ENCODE results near the gene LARP4B. TPM values are rescaled to one million over a fixed set of nuclear protein-coding genes. Genes with fewer than 3 reads are reported as not detected.

The LARP4B gene
- total RNA-seq, 4 donors from 2014 or later: 50.2 to 77.5 (median 57.0) TPM

DNA sequence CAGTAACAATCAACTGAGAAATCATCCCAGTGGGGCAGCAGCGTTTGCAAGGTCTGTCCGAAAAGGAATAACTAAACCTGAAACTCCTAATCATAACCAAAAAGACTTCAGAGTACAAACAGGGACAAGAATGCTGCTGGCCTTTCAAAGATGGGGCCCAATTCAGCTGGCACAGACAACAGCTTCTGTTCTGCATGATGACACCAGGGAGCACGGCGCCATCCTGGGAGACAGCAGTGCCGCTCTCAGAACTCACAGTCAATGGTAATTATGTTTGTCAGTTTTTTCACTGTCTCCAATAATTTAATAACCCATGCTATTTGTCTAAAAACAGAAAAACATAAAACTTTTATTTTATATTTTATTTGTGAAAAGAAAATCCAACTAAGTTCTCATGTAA is 90.0 kb downstream of the LARP4B start:
- TF ChIP-seq, protein P1, sequence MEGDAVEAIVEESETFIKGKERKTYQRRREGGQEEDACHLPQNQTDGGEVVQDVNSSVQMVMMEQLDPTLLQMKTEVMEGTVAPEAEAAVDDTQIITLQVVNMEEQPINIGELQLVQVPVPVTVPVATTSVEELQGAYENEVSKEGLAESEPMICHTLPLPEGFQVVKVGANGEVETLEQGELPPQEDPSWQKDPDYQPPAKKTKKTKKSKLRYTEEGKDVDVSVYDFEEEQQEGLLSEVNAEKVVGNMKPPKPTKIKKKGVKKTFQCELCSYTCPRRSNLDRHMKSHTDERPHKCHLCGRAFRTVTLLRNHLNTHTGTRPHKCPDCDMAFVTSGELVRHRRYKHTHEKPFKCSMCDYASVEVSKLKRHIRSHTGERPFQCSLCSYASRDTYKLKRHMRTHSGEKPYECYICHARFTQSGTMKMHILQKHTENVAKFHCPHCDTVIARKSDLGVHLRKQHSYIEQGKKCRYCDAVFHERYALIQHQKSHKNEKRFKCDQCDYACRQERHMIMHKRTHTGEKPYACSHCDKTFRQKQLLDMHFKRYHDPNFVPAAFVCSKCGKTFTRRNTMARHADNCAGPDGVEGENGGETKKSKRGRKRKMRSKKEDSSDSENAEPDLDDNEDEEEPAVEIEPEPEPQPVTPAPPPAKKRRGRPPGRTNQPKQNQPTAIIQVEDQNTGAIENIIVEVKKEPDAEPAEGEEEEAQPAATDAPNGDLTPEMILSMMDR (IDR thresholded peaks at IDR 0.05): no peak
- TF ChIP-seq POLR2A (IDR thresholded peaks at IDR 0.05): no peak
- 92 to 95% methylated on average over 5 of the region's 5 CpGs for WGBS, 2 donors
- H3K4me3 ChIP-seq (ENCODE audit: low read depth, poor library complexity, severe bottlenecking): no peak overlapping the region
- no peak for DNase-seq (ENCODE audit: low spot score in 2 of 2)
- intact Hi-C loops (cut with DNase I; ENCODE audit: low total_unique reads): no loop called here

DNA sequence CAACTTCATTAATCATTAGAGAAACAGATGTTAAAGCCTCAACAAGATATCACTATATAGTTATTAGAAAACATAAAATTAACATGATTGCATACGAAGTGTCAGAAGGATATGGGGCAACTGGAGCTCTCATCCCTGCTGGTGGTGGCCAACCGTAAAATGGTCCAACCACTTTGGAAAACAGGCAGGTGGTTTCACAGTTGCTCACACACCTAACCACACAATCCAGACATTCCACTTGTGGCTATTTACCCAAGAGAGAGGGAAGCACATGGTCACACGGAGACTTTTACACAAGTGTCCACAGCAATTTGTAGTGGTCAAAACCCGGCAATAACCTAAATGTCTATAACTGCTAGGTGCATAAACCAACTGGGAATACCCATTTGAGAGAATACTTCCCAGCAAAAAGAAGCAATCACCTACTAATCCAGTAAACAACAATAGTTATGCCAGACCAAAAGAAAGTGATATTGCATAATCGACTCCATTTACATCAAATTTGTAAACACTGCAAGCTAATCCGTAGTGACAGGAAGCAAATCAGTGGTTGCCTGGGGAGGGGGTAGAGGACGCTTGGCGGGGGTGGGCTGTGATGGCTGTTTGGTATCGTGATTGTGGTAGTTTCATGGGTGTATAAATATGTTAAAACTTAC is 91.8 kb downstream of the LARP4B start:
- 93 to 95% methylated on average over 9 of the region's 9 CpGs for WGBS, 2 donors
- TF ChIP-seq, protein P1 (IDR thresholded peaks at IDR 0.05): no peak
- no peak for TF ChIP-seq POLR2A (IDR thresholded peaks at IDR 0.05)
- intact Hi-C loops (cut with DNase I; ENCODE audit: low total_unique reads): no loop called here
- DNase-seq (ENCODE audit: low spot score in 2 of 2): no peak
- H3K4me3 ChIP-seq (ENCODE audit: low read depth, poor library complexity, severe bottlenecking): no peak overlapping the region

DNA sequence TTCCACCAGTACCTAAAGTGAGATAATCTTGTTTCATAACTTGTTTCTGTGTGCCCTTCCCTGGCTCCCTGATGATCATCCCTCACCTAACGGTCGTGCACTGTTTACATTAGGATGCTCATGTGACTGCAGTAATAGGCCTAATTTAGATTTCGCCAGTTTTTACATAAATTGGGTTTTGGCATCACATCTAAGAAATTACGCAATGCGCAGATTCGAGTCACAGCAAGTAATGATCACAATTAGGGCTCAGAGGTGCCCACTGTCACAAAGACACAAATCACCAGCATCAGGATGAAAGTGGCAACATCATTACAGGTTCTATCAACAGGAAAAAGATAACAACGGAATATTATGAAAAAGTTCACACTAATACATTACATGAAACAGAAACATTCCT is 94.7 kb downstream of the LARP4B start:
- intact Hi-C loops (cut with DNase I; ENCODE audit: low total_unique reads): no loop called here
- DNase-seq (ENCODE audit: low spot score in 2 of 2): no peak
- 65 to 76% methylated on average over 7 of the region's 7 CpGs for WGBS, 2 donors
- no peak for TF ChIP-seq POLR2A (IDR thresholded peaks at IDR 0.05)
- TF ChIP-seq, protein P1 (IDR thresholded peaks at IDR 0.05): no peak
- H3K4me3 ChIP-seq (ENCODE audit: low read depth, poor library complexity, severe bottlenecking): no peak overlapping the region

DNA sequence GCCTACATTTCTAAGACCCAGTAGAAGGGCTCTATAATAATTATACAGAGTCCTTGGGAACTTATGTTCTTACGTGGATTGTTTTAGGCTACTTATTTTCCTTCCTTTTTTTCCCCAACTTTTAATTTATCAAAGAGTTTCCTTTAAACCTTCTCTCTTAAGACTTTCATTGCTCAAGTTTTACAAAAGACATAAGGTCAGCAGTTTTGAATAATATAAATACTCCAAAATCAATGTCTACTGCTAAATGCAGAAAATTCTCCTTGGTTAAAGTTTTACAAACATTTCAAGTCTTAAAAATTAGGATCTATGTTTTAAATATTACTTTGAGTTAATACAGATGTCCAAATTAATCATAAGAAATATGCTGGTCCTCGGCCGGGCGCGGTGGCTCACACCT is 97.0 kb downstream of the LARP4B start:
- 96 to 97% methylated on average over 5 of the region's 5 CpGs for WGBS, 2 donors
- no peak for DNase-seq (ENCODE audit: low spot score in 2 of 2)
- TF ChIP-seq, protein P1 (IDR thresholded peaks at IDR 0.05): no peak
- TF ChIP-seq POLR2A (IDR thresholded peaks at IDR 0.05): no peak
- H3K4me3 ChIP-seq (ENCODE audit: low read depth, poor library complexity, severe bottlenecking): no peak overlapping the region
- intact Hi-C loops (cut with DNase I; ENCODE audit: low total_unique reads): no loop called here

DNA sequence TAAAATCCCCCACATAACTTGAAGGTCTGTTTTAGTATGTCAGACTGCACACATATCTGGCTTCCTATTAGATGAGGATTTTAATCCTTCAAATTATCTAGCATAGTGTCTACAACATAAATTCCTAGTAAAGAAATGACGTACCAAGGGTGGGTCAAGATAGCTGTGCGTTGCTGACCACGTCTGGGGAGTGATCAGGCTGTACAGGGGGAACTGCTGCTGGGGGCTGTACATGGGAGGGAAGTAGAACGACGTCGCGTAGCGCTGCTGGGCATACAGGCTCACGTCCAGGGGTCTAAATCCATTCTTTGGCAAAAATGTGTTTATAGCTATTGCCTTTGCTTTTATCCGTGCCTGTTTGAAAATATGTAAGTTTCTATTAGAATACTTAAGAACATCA is 102.3 kb downstream of the LARP4B start:
- peak in 1 of 2 donors; percentile 50 for DNase-seq (ENCODE audit: low spot score in 2 of 2)
- WGBS, 2 donors: 96 to 97% methylated on average over 10 of the region's 10 CpGs
- intact Hi-C loops (cut with DNase I; ENCODE audit: low total_unique reads): loop anchor here (5.0 kb wide), 1 partner anchor 502 kb away; no protein-coding TSS in a partner anchor
- no peak for TF ChIP-seq POLR2A (IDR thresholded peaks at IDR 0.05)
- TF ChIP-seq, protein P1 (IDR thresholded peaks at IDR 0.05): no peak
- H3K4me3 ChIP-seq (ENCODE audit: low read depth, poor library complexity, severe bottlenecking): no peak overlapping the region

DNA sequence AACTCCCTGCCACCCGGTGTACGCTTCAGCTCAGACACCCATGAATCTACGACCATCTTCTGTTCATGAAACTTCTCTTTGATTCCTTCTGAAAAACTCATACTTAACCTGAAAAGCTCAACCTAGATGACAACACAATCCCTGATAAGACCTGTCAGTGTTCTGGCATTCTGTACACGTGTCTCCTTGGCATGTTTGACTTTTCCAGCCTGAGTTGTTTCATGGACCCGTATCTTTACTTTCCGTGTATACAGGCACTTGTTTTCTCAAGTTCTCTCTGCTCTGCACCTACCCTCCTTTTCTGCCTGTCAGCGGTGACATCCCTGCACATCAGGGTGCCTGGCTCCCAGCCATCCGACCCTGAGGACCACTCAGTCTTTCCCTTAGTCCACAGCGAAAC is 103.3 kb downstream of the LARP4B start:
- WGBS, 2 donors: 94 to 95% methylated on average over 9 of the region's 9 CpGs
- no peak for DNase-seq (ENCODE audit: low spot score in 2 of 2)

More for the DNA sequence above, 103.3 kb downstream of the LARP4B start:
- TF ChIP-seq, protein P1 (IDR thresholded peaks at IDR 0.05): no peak
- TF ChIP-seq POLR2A (IDR thresholded peaks at IDR 0.05): no peak
- no peak overlapping the region for H3K4me3 ChIP-seq (ENCODE audit: low read depth, poor library complexity, severe bottlenecking)
- intact Hi-C loops (cut with DNase I; ENCODE audit: low total_unique reads): loop anchor here (5.0 kb wide), 1 partner anchor 501 kb away; no protein-coding TSS in a partner anchor
